Measurements from ENCODE around the gene CDKN1B.

CDKN1B gene

GRCh38 chr12:12716793-12717585 lies at the start of gene CDKN1B:
TSS of gene CDKN1B (plus strand) at chr12:12717368. CDS start at chr12:12717840, 472 bp downstream.
- DNase-seq: peak; percentile 66 to 94

GRCh38 chr12:12668005-12668404 lies 49.2 kb upstream of the CDKN1B start:
- DNase-seq: no peak

GRCh38 chr12:12669020-12669419 lies 48.1 kb upstream of the CDKN1B start:
- DNase-seq: no peak

- DNase-seq: peak in 1 of 2 experiments; percentile 26
These were observed 45.1 kb upstream of the CDKN1B start for GRCh38 chr12:12671850-12672660.

- DNase-seq: no peak
These were observed 43.9 kb upstream of the CDKN1B start for GRCh38 chr12:12673296-12673695.

- no peak for DNase-seq
These were observed 40.6 kb upstream of the CDKN1B start for GRCh38 chr12:12676605-12677004.

GRCh38 chr12:12681061-12681765 lies 36.0 kb upstream of the CDKN1B start:
- no peak for DNase-seq

- DNase-seq: no peak
These were observed 34.9 kb upstream of the CDKN1B start for GRCh38 chr12:12682284-12682683.

- DNase-seq: no peak
These were observed 34.0 kb upstream of the CDKN1B start for GRCh38 chr12:12683136-12683697.

DNA sequence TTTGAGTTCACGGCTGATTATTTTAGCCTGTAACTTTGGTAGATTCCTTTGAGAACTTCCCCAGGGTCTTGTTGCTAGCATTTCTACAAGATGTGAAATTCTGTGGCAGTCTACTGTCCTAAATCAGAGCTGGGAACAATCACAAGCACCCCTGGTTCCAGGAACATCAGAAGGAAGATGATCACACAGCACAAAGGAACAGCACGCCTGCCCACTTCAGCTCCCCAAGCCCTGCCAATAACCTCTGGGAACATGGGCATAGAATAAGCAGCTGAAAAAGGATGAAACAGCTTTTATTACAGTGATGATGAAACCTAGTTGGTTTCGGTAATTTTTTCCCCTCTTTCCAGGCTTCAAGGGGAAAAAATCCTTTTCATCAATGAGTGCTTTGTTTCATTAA lies 33.4 kb upstream of the CDKN1B start:
- DNase-seq: no peak

- no peak for DNase-seq
These were observed 32.6 kb upstream of the CDKN1B start for GRCh38 chr12:12684375-12685106.

GRCh38 chr12:12685305-12685704 lies 31.9 kb upstream of the CDKN1B start:
- no peak for DNase-seq

GRCh38 chr12:12686472-12686871 lies 30.7 kb upstream of the CDKN1B start:
- no peak for DNase-seq

- DNase-seq: no peak
These were observed 30.2 kb upstream of the CDKN1B start for GRCh38 chr12:12686925-12687324.

DNA sequence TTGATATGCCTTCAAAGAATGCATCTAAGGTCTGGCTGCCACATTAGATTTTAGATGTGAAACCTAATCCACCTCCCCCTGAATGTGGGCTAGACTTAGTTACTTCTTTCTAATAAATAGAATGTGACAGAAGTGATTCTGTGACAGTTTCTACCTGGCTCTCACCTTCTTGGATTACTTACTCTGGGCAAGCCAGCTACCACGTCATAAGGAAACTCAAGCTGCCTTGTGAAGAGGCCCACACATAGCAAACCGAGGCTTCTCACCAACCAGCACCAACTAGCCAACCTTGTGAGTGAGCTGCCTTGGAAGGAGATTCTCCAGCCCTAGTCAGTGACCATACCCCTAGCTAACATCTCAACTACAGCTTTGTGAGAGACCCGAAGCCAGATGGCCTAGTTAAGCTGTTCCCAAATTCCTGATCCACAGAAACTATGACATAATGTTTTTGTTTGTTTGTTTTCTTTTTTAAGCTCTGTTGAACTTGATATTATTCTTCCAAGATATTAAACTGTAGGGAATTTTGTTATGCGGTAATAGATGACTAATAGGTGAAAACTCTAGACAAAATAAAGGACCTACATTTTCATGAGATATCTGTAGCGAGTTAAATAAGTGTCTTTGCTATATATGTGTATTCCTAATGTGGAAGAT lies 27.4 kb upstream of the CDKN1B start:
- DNase-seq: no peak

- no peak for DNase-seq
These were observed 25.6 kb upstream of the CDKN1B start for GRCh38 chr12:12691549-12691948.

- no peak for DNase-seq
These were observed 24.0 kb upstream of the CDKN1B start for GRCh38 chr12:12693111-12693671.

DNA sequence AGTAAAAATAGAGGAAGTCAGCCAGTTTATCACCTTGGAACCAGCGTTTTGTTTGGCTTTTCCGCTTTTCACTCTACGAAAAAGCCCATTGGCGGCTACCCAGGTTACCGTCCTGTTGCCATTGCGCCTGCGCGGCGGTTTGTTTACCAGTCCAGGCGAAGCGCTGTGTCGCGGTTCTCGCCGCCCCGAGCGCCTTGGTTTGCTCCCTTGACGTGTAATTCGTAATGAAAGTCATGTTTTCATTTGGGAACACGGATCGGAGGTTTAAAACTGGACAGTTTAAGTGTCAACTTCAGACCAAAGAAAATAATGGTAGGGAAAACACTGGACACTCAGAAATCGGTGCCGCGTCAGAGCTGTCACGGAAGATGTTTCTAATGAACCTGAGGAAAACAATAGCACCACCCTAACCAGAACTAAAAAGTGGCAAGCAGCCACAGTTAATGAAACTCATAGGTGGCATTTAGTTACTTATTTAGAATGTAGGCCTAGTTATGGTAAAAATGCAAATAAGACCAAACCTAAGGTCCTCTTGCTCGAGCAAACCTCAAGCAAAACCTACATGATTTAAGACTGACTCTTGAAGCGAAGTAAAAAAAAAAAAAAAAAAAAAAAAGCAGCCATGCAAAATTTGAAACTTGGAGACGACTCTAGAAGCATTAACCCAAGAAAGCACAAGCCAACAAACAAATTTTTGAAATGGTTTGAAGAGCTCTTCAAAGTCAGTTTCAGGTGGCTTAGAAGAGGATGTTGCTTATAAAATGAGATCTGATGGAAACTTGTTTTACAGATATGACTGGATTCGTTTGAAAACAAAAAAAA lies 20.4 kb upstream of the CDKN1B start:
- peak; percentile 79 to 92 for DNase-seq

DNA sequence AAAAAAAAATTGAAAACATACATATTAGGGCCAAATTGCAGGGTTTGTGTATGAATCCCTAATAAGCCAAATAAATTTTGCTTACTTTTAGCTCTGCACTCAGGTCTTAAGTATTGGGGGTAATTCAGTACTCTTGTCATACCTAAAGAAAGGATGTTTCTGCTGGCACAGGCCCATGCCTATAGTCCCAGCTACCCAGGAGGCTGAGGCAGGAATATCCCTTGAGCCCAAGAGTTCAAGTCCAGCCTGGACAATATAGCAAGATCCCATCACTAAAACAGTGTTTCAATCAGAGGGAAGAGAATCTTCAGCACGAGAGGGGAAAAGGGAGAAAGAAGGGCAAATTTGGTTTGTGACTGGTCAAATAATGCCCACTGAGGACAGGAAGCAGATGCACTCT lies 17.8 kb upstream of the CDKN1B start:
- DNase-seq: no peak

- DNase-seq: no peak
These were observed 16.9 kb upstream of the CDKN1B start for GRCh38 chr12:12700254-12700653.

DNA sequence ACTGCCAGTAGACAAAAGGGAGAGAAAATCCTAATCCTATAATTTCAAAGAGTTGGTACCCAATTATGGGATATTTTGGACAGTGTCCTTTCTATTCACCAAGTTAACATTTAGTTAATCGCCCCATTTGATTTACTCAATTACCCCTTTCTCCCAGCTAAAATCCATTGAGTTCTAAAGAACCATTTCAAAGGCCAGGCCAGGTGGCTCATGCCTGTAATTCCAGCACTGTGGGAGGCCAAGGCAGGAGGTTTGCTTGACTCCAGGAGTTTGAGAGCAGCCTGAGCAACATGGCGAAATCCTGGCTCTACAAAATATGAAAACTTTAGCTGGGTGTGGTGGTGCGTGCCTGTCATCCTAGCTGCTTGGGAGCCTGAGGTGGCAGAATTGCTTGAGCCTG lies 15.7 kb upstream of the CDKN1B start:
- DNase-seq: no peak

Measured in SW 1271 (cell line).